PC-3 (cell line): ENCODE data around the gene PCSK5. TPM values are rescaled to one million over a fixed set of nuclear protein-coding genes. Genes with fewer than 3 reads are reported as not detected.
"Not testable (repeated sequence)": the region's sequence is repeated elsewhere in the genome, so short reads cannot be mapped to it uniquely, and the experiment has no call there.

Experiments used
- ATAC-seq: fragments of 200-7000 bp; cut with Tn5 transposase; 2 replicates; pipeline ENCODE4 v1.9.1; 2020; ENCODE audit warnings: mild to moderate bottlenecking, moderate library complexity
- BruUV-seq: library from RNA; stranded (reverse); fragments of 400-500 nt; replicated peaks from 2 replicates; lab custom pipeline; 2021; lab: Mats Ljungman, UMichigan
- CTCF ChIA-PET: fragments of 300-600 bp; sonication (Branson Sonifier 250); formaldehyde crosslinking; loops from one replicate; lab custom pipeline; 2022; ENCODE audit warnings: antibody characterized with exemption; lab: Charles Lee
- POLR2A ChIA-PET: fragments of 300-600 bp; sonication (Branson Sonifier 250); formaldehyde crosslinking; loops from one replicate; lab custom pipeline; 2022; ENCODE audit warnings: antibody characterized with exemption; ENCODE audit not compliant: unreplicated experiment; lab: Charles Lee
- DNase-seq: peaks from one replicate; pipeline ENCODE4 v3.0.0-alpha.2; 2015
- H2AFZ ChIP-seq: fragments of 300-600 bp; sonication (generic); 2 replicates; pipeline ENCODE4 v1.6.0; 2016; ENCODE audit warnings: antibody characterized with exemption, low read length
- H3F3A ChIP-seq: fragments of 300-600 bp; sonication (generic); one replicate; pipeline ENCODE4 v1.6.0; 2017; ENCODE audit warnings: antibody characterized with exemption, low read length, control low read depth, mild to moderate bottlenecking; ENCODE audit not compliant: unreplicated experiment
- H3K27ac ChIP-seq: fragments of 300-600 bp; sonication (generic); 2 replicates; pipeline ENCODE4 v1.5.1; 2016; ENCODE audit warnings: mild to moderate bottlenecking, low read length
- H3K27me3 ChIP-seq: fragments of 300-600 bp; sonication (generic); 2 replicates; pipeline ENCODE4 v1.6.1; 2016; ENCODE audit warnings: low read length, mixed read lengths
- H3K36me3 ChIP-seq: fragments of 300-600 bp; sonication (generic); 2 replicates; pipeline ENCODE4 v1.6.1; 2016; ENCODE audit warnings: low read depth, mixed run types, low read length, mixed read lengths
- H3K4me1 ChIP-seq: fragments of 300-600 bp; sonication (generic); 2 replicates; pipeline ENCODE4 v1.5.1; 2016; ENCODE audit warnings: low read length; ENCODE audit not compliant: insufficient read depth
- H3K4me2 ChIP-seq: fragments of 300-600 bp; sonication (generic); 2 replicates; pipeline ENCODE4 v1.6.0; 2016; ENCODE audit warnings: low read length
- H3K4me3 ChIP-seq: fragments of 300-600 bp; sonication (generic); 2 replicates; pipeline ENCODE4 v1.5.1; 2016; ENCODE audit warnings: mild to moderate bottlenecking, low read length, mixed read lengths
- H3K79me2 ChIP-seq: fragments of 300-600 bp; sonication (generic); 2 replicates; pipeline ENCODE4 v1.6.1; 2017; ENCODE audit warnings: low read length, mixed read lengths
- H3K9ac ChIP-seq: fragments of 300-600 bp; sonication (generic); 2 replicates; pipeline ENCODE4 v1.6.0; 2016; ENCODE audit warnings: mild to moderate bottlenecking, low read length
- H3K9me2 ChIP-seq: fragments of 300-600 bp; sonication (generic); replicated peaks from 2 replicates; pipeline ENCODE4 v1.6.1; 2016; ENCODE audit warnings: mixed run types, low read length, mixed read lengths
- H3K9me3 ChIP-seq: fragments of 300-600 bp; sonication (generic); 2 replicates; pipeline ENCODE4 v1.6.1; 2016; ENCODE audit warnings: low read length, mixed read lengths
- H4K20me1 ChIP-seq: fragments of 300-600 bp; sonication (generic); 2 replicates; pipeline ENCODE4 v1.6.1; 2016; ENCODE audit warnings: low read length, mixed read lengths
- EZH2 ChIP-seq: fragments of 300-600 bp; sonication (generic); IDR thresholded peaks from one replicate; pipeline ENCODE4 v1.6.1; 2017; ENCODE audit warnings: antibody characterized with exemption, mild to moderate bottlenecking, low read length; ENCODE audit not compliant: unreplicated experiment
- EZH2phosphoT487 ChIP-seq: fragments of 300-600 bp; sonication (generic); IDR thresholded peaks from 2 replicates; pipeline ENCODE4 v1.6.1; 2018; ENCODE audit warnings: mild to moderate bottlenecking, antibody characterized with exemption, low read length, borderline replicate concordance
- intact Hi-C: fragments of 100-400 bp; cut with micrococcal nuclease; formaldehyde crosslinking; loops from 2 replicates; pipeline ENCODE4 v1.9.0; 2023
- total RNA-seq: library from RNA; depleted of rRNA; stranded (reverse); fragments of >200 nt; gene quantifications from 2 replicates; pipeline ENCODE4 v1.2.3, GENCODE V29; 2014
- TF ChIP-seq, protein P1 (sequence below): fragments of 300-600 bp; sonication (generic); conservative IDR thresholded peaks from 2 replicates; pipeline ENCODE4 v1.5.1; 2017; ENCODE audit warnings: antibody characterized with exemption, low read depth, mild to moderate bottlenecking, low read length

The PCSK5 gene
- total RNA-seq, 1 experiment from 2014 or later, result not detected

DNA sequence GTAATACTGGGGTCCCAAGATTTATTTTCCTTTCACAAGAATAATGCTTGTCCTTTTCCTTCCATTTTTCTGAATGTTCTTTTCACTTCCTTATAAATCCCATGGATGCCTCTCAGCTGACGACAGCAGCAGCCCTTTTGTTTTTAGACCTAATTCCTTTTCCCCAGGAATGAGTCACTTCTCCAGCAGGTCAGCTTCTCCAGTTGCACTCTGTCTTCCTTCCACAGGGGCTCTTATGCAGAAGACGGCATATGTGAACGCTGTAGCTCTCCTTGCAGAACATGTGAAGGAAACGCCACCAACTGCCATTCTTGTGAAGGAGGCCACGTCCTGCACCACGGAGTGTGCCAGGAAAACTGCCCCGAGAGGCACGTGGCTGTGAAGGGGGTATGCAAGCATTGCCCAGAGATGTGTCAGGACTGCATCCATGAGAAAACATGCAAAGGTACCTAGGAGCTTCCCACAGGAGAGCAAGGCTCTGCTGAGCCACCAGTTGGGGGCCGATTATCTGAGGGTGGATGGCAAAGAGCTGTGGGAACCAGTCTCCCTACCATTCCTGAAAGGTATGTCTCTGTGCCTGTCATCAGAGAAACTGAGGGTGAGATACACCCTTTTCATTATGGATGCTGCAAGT, 430.8 kb downstream of the PCSK5 start:
- no peaks in the 10 kb centered on the region for H3F3A ChIP-seq
- no peak for TF ChIP-seq EZH2
- TF ChIP-seq, protein P1, sequence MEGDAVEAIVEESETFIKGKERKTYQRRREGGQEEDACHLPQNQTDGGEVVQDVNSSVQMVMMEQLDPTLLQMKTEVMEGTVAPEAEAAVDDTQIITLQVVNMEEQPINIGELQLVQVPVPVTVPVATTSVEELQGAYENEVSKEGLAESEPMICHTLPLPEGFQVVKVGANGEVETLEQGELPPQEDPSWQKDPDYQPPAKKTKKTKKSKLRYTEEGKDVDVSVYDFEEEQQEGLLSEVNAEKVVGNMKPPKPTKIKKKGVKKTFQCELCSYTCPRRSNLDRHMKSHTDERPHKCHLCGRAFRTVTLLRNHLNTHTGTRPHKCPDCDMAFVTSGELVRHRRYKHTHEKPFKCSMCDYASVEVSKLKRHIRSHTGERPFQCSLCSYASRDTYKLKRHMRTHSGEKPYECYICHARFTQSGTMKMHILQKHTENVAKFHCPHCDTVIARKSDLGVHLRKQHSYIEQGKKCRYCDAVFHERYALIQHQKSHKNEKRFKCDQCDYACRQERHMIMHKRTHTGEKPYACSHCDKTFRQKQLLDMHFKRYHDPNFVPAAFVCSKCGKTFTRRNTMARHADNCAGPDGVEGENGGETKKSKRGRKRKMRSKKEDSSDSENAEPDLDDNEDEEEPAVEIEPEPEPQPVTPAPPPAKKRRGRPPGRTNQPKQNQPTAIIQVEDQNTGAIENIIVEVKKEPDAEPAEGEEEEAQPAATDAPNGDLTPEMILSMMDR, result no peak
- no peak for TF ChIP-seq EZH2phosphoT487
- intact Hi-C loops, result no loop called here
- no peaks in the 10 kb centered on the region for H4K20me1 ChIP-seq
- H3K4me2 ChIP-seq, result no peak overlapping the region
- POLR2A ChIA-PET, result no interaction called here
- CTCF ChIA-PET, result no interaction called here
- DNase-seq (peak; percentile 32), ATAC-seq (no peak)
- H3K27ac ChIP-seq, result no peak overlapping the region
- H3K9me2 ChIP-seq, result no peaks in the 10 kb centered on the region
- no peaks in the 10 kb centered on the region for H3K79me2 ChIP-seq
- H3K4me3 ChIP-seq, result no peak overlapping the region
- no peaks in the 10 kb centered on the region for H3K4me1 ChIP-seq
- H2AFZ ChIP-seq, result no peak overlapping the region
- 0 out of 2 replicates have a peak, but pooled peaks cover 6% of the 10 kb centered on the region for H3K27me3 ChIP-seq
- H3K36me3 ChIP-seq, result no peaks in the 10 kb centered on the region
- no peaks in the 10 kb centered on the region for H3K9me3 ChIP-seq
- H3K9ac ChIP-seq, result no peak overlapping the region
- no TSS peak for BruUV-seq

DNA sequence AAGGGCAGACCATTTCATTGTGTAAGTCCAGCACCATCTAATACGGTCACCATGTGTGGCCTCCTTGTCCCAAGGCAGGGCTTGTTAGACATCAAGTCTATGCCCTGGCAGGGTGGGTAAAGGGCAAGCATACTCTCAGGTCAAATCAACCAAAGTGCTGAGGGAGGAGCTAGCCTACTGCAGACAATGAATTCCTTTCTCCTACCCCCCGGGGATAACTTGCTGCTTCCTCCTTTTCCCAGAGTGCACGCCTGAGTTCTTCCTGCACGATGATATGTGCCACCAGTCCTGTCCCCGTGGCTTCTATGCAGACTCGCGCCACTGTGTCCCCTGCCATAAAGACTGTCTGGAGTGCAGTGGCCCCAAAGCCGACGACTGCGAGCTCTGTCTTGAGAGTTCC, 432.3 kb downstream of the PCSK5 start:
- TF ChIP-seq, protein P1, result no peak
- TF ChIP-seq EZH2phosphoT487, result no peak
- no peak for TF ChIP-seq EZH2
- no peak overlapping the region for H3K27ac ChIP-seq
- H3K36me3 ChIP-seq, result no peaks in the 10 kb centered on the region
- no peaks in the 10 kb centered on the region for H3K79me2 ChIP-seq
- H3K9me2 ChIP-seq, result no peaks in the 10 kb centered on the region
- ChIA-PET CTCF (no interaction called here), POLR2A (no interaction called here)
- no TSS peak for BruUV-seq
- H4K20me1 ChIP-seq, result no peaks in the 10 kb centered on the region
- ATAC-seq (no peak), DNase-seq (no peak)
- intact Hi-C loops, result no loop called here
- H3K9ac ChIP-seq, result no peak overlapping the region
- no peaks in the 10 kb centered on the region for H3K9me3 ChIP-seq
- H3K4me3 ChIP-seq, result no peak overlapping the region
- 0 out of 2 replicates have a peak, but pooled peaks cover 6% of the 10 kb centered on the region for H3K27me3 ChIP-seq
- H3K4me1 ChIP-seq, result no peaks in the 10 kb centered on the region
- no peak overlapping the region for H3K4me2 ChIP-seq
- H2AFZ ChIP-seq, result no peak overlapping the region
- H3F3A ChIP-seq, result no peaks in the 10 kb centered on the region

DNA sequence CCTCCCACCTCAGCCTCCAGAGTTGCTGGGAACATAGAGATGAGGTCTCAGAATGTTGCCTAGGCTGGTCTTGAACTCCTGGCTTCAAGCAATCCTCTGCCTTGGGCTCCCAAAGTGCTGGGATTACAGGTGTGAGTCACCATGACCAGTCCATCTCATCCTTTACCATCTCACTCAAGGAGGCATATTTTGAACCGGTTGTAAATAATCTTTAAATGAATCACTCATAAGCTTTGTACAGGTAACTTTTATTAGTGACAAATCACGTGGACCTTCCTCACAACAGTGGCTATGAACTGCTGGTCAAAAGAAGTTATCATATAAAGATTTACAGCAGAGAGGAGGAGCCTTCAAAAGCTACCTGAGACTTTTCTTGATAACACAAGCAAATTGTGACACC, 433.0 kb downstream of the PCSK5 start:
- no peak for ATAC-seq
- H3K4me3 ChIP-seq, result no peak overlapping the region
- no peak overlapping the region for H3K4me2 ChIP-seq
- no peaks in the 10 kb centered on the region for H3K36me3 ChIP-seq
- no peak overlapping the region for H3K27ac ChIP-seq
- no peaks in the 10 kb centered on the region for H3K79me2 ChIP-seq
- BruUV-seq, result no TSS peak
- DNase-seq, result no peak
- 0 out of 2 replicates have a peak, but pooled peaks cover 6% of the 10 kb centered on the region for H3K27me3 ChIP-seq
- intact Hi-C loops, result no loop called here
- no peaks in the 10 kb centered on the region for H3K4me1 ChIP-seq
- CTCF ChIA-PET, result no interaction called here
- H3K9me3 ChIP-seq, result no peaks in the 10 kb centered on the region
- POLR2A ChIA-PET, result no interaction called here
- H3K9me2 ChIP-seq, result no peaks in the 10 kb centered on the region
- no peak overlapping the region for H2AFZ ChIP-seq
- no peaks in the 10 kb centered on the region for H3F3A ChIP-seq
- no peak overlapping the region for H3K9ac ChIP-seq
- no peak for TF ChIP-seq EZH2phosphoT487
- TF ChIP-seq, protein P1, result no peak
- TF ChIP-seq EZH2, result no peak
- H4K20me1 ChIP-seq, result no peaks in the 10 kb centered on the region

DNA sequence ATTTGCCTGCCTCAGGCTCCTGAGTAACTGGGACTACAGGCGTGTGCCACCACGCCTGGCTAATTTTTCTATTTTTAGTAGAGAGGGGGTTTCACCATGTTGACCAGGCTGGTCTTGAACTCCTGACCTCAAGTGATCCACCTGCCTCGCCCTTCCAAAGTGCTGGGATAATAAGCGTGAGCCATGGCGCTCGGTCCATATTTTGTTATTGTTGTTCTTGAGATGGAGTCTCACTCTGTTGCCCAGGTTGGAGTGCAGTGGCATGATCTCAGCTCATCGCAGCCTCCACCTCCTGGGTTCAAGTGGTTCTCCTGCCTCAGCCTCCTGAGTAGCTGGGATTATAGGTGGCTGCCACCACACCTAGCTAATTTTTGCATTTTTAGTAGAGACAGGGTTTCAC, 433.6 kb downstream of the PCSK5 start:
- H3K36me3 ChIP-seq, BruUV-seq, H3K4me3 ChIP-seq, H3F3A ChIP-seq, H3K4me1 ChIP-seq, intact Hi-C loops, H2AFZ ChIP-seq, H3K79me2 ChIP-seq, H3K9ac ChIP-seq, POLR2A ChIA-PET, H3K9me2 ChIP-seq, ATAC-seq, H3K27me3 ChIP-seq, H3K4me2 ChIP-seq, H3K27ac ChIP-seq, H3K9me3 ChIP-seq, H4K20me1 ChIP-seq, DNase-seq, CTCF ChIA-PET: not testable (repeated sequence)
